GM12878 (cell line): ENCODE measurements around the gene AKR1A1. TPM values are rescaled to one million over a fixed set of nuclear protein-coding genes. Genes with fewer than 3 reads are reported as not detected.

ENCODE experiments used
- ATAC-seq: fragments of 200-7000 bp; cut with Tn5 transposase; 3 replicates; pipeline ENCODE4 v1.9.1; 2020; ENCODE audit warnings: mild to moderate bottlenecking, moderate library complexity
- BruUV-seq: library from RNA; stranded (reverse); fragments of 400-500 nt; replicated peaks from 2 replicates; lab custom pipeline; 2021; lab: Mats Ljungman, UMichigan
- CTCF ChIA-PET: fragments of 300-600 bp; sonication (Branson Sonifier 250); formaldehyde crosslinking; extraction: SDS; loops from one replicate; lab custom pipeline; 2021; ENCODE audit warnings: inconsistent platforms; lab: Yijun Ruan, JAX
- POLR2A ChIA-PET: fragments of 350-600 bp; formaldehyde crosslinking; extraction: SDS; loops from one replicate; lab custom pipeline; 2021; ENCODE audit warnings: inconsistent platforms; lab: Charles Lee
- RAD21 ChIA-PET: fragments of 300-600 bp; sonication (Branson Sonifier 250); formaldehyde crosslinking; loops from one replicate; lab custom pipeline; 2023; ENCODE audit warnings: antibody characterized with exemption; ENCODE audit not compliant: unreplicated experiment; lab: Charles Lee
- SMC1A ChIA-PET: fragments of 300-600 bp; sonication (Branson Sonifier 250); formaldehyde crosslinking; loops from one replicate; lab custom pipeline; 2023; ENCODE audit not compliant: unreplicated experiment, uncharacterized antibody; lab: Charles Lee
- DNase-seq: peaks from one replicate; pipeline ENCODE4 v3.0.0-alpha.2; 2011; ENCODE audit warnings: low read depth, low spot score
- FAIRE-seq: peaks from 3 replicates; lab custom pipeline; 2011; peaks lifted over from hg19 to GRCh38; lab: Jason Lieb, UNC
- H2AFZ ChIP-seq: 2 replicates; pipeline ENCODE4 v1.6.0; 2011; ENCODE audit warnings: low read depth, low read length, control low read depth; ENCODE audit not compliant: control insufficient read depth
- H3K27ac ChIP-seq: 2 replicates; pipeline ENCODE4 v1.5.1; 2011; ENCODE audit warnings: control low read depth; ENCODE audit not compliant: control insufficient read depth, insufficient read depth
- H3K27me3 ChIP-seq, 2 experiments: replicated peaks in 1 of 2; 2 replicates each; pipeline versions ENCODE4 v1.6.0 to v1.6.1; 2011; ENCODE audit warnings: low read length in 1 of 2; ENCODE audit not compliant: control insufficient read depth in 2 of 2, insufficient read depth in 2 of 2
- H3K36me3 ChIP-seq, 2 experiments: 2 replicates each; pipeline ENCODE4 v1.5.1; 2011; ENCODE audit warnings: low read length in 1 of 2; ENCODE audit not compliant: control insufficient read depth in 2 of 2, insufficient read depth in 2 of 2
- H3K4me1 ChIP-seq: 2 replicates; pipeline ENCODE4 v1.6.1; 2011; ENCODE audit warnings: mild to moderate bottlenecking, low read length, moderate library complexity, mixed read lengths; ENCODE audit not compliant: control insufficient read depth, insufficient read depth
- H3K4me2 ChIP-seq: 2 replicates; pipeline ENCODE4 v1.6.0; 2011; ENCODE audit warnings: control low read depth; ENCODE audit not compliant: control insufficient read depth, insufficient read depth
- H3K4me3 ChIP-seq: fragments of 200-600 bp; sonication (generic); 2 replicates; pipeline ENCODE4 v1.5.1; 2016
- H3K79me2 ChIP-seq: 2 replicates; pipeline ENCODE4 v1.6.0; 2011; ENCODE audit warnings: low read length; ENCODE audit not compliant: control insufficient read depth, insufficient read depth
- H3K9ac ChIP-seq: 2 replicates; pipeline ENCODE4 v1.8.0; 2011; ENCODE audit warnings: low read length, control low read depth, mixed read lengths; ENCODE audit not compliant: control insufficient read depth, insufficient read depth
- H3K9me3 ChIP-seq: replicated peaks from 3 replicates; pipeline ENCODE4 v1.5.1; 2011; ENCODE audit warnings: mild to moderate bottlenecking, low read length; ENCODE audit not compliant: control insufficient read depth, insufficient read depth
- H4K20me1 ChIP-seq: 2 replicates; pipeline ENCODE4 v1.6.0; 2011; ENCODE audit not compliant: control insufficient read depth, insufficient read depth
- ASH2L ChIP-seq: fragments of 300-600, 200-600 bp; sonication (generic); IDR thresholded peaks from 2 replicates; pipeline ENCODE4 v1.6.1; 2017; ENCODE audit warnings: low read depth, mild to moderate bottlenecking, borderline replicate concordance
- CTCF ChIP-seq, 3 experiments: IDR thresholded peaks in 2 of 3; conservative IDR thresholded peaks in 1 of 3; 2 replicates each; pipeline ENCODE4 v1.5.1; 2011; ENCODE audit warnings: low read depth in 3 of 3, low read length in 3 of 3, mild to moderate bottlenecking in 3 of 3, control low read depth in 2 of 3, moderate library complexity in 2 of 3, inconsistent platforms in 1 of 3, mixed read lengths in 1 of 3; ENCODE audit not compliant: control insufficient read depth in 2 of 3, insufficient read depth in 1 of 3; ENCODE audit errors: extremely low read depth in 1 of 3
- CUX1 ChIP-seq: IDR thresholded peaks from 2 replicates; pipeline ENCODE4 v1.6.1; 2012; ENCODE audit warnings: improper control_type of control experiment, low read depth, low read length; ENCODE audit not compliant: insufficient replicate concordance
- EGR1 ChIP-seq, 2 experiments: IDR thresholded peaks; 1 replicate in 1 of 2; 2 replicates in 1 of 2; pipeline ENCODE4 v1.6.1; 2011 to 2012; ENCODE audit warnings: low read depth in 2 of 2, low read length in 2 of 2, borderline replicate concordance in 1 of 2, mild to moderate bottlenecking in 1 of 2, moderate library complexity in 1 of 2
- EZH2 ChIP-seq: IDR thresholded peaks from 2 replicates; pipeline ENCODE4 v1.6.1; 2012; ENCODE audit warnings: low read depth, mild to moderate bottlenecking, control low read depth, inconsistent platforms, low read length, borderline replicate concordance; ENCODE audit not compliant: control insufficient read depth
- MEF2A ChIP-seq: IDR thresholded peaks from 2 replicates; pipeline ENCODE4 v1.6.1; 2011; ENCODE audit warnings: low read depth, mild to moderate bottlenecking, low read length, moderate library complexity; ENCODE audit not compliant: insufficient read depth
- MYB ChIP-seq: fragments of 150-350 bp; IDR thresholded peaks from 2 replicates; pipeline ENCODE4 v1.6.1; 2014; ENCODE audit warnings: mild to moderate bottlenecking, low read depth, low read length, borderline replicate concordance
- NR2F1 ChIP-seq: fragments of 450-650 bp; conservative IDR thresholded peaks from 2 replicates; pipeline ENCODE4 v1.6.1; 2017; ENCODE audit warnings: mild to moderate bottlenecking
- POLR2AphosphoS2 ChIP-seq: IDR thresholded peaks from 2 replicates; pipeline ENCODE4 v1.6.1; 2011; ENCODE audit warnings: low read depth, mild to moderate bottlenecking, low read length, improper control_type of control experiment, moderate library complexity
- RAD21 ChIP-seq: IDR thresholded peaks from 2 replicates; pipeline ENCODE4 v1.6.1; 2011; ENCODE audit warnings: mild to moderate bottlenecking, low read depth, low read length, moderate library complexity; ENCODE audit not compliant: insufficient read depth
- SIX5 ChIP-seq: IDR thresholded peaks from 2 replicates; pipeline ENCODE4 v1.6.1; 2011; ENCODE audit warnings: mild to moderate bottlenecking, low read depth, low read length, moderate library complexity; ENCODE audit not compliant: severe bottlenecking
- USF1 ChIP-seq: IDR thresholded peaks from 2 replicates; pipeline ENCODE4 v1.6.1; 2011; ENCODE audit warnings: borderline replicate concordance, low read depth, mild to moderate bottlenecking, moderate library complexity, mixed read lengths, low read length; ENCODE audit not compliant: insufficient read depth; ENCODE audit errors: extremely low read length
- WGBS: methylation state at CpG from one replicate; pipeline ENCODE4 v1.1.6; 2016; ENCODE audit warnings: low lambda C conversion rate; ENCODE audit not compliant: insufficient replicate concordance, insufficient coverage; ENCODE audit errors: missing lambda C conversion rate; 5-methylcytosine and 5-hydroxymethylcytosine counted together
- in situ Hi-C: fragments of 300-500 bp; cut with MboI; formaldehyde crosslinking; loops from 9 replicates; pipeline ENCODE4 v1.14.3; 2018; ENCODE audit warnings: mixed read lengths
- intact Hi-C: fragments of 100-400 bp; cut with micrococcal nuclease; formaldehyde crosslinking; loops from one replicate; pipeline ENCODE4 v1.14.2; 2022; ENCODE audit not compliant: unreplicated experiment
- polyA plus RNA-seq, 11 experiments: library from polyadenylated mRNA; depleted of rRNA in 4 of 11; unstranded in 6 of 11; stranded (reverse) in 5 of 11; fragments of >200 nt; fragmentation: Nextera tagmentation in 4 of 11; fragmentation: Illumina TruSeq in 1 of 11; extraction: Ambion mirVana in 4 of 11; extraction: Trizol in 1 of 11; gene quantifications; 1 replicate in 1 of 11; 2 replicates in 10 of 11; pipeline versions ENCODE4 v1.2.1 to v1.2.3, GENCODE V29; 2011 to 2016; ENCODE audit warnings: inconsistent platforms in 2 of 11, missing spikeins in 2 of 11, low read depth in 1 of 11
- total RNA-seq, 4 experiments: library from RNA; depleted of rRNA in 3 of 4; stranded (reverse); fragments of >200 nt in 3 of 4; fragmentation: Illumina TruSeq in 1 of 4; extraction: Trizol in 1 of 4; gene quantifications; 2 replicates each; pipeline versions ENCODE4 v1.2.1 to v1.2.3, GENCODE V29; 2013 to 2021

Gene AKR1A1
- total and polyA plus RNA-seq, 10 of the 15 experiments (the other 5 are each of a cell fraction or from before 2014, with no cell fraction given) = 187 to 335 (median 241) TPM

GRCh38 chr1:45573231-45573804 is 22.7 kb downstream of the AKR1A1 start:
- Histone ChIP-seq H3K9ac (no peak overlapping the region), H3K4me1 (no peaks in the 10 kb centered on the region), H3K27ac (no peak overlapping the region), H2AFZ (no peak overlapping the region), H3K79me2 (no peaks in the 10 kb centered on the region), H3K9me3 (no peaks in the 10 kb centered on the region), H3K27me3 (no peaks in the 10 kb centered on the region), H3K4me3 (no peak overlapping the region), H4K20me1 (no peaks in the 10 kb centered on the region), H3K36me3 (peaks cover 9 to 14% of the 10 kb centered on the region in 2 experiments; a peak in 3 of 4 replicates), H3K4me2 (no peak overlapping the region)
- SMC1A ChIA-PET = interaction anchor here (1.0 to 8.7 kb wide), 6 partner anchors 9 to 73 kb away, joined by 3 to 114 read pairs (median 41); partner anchors contain the start of genes CCDC163 and MMACHC
- POLR2A ChIA-PET = interaction anchor here (1.3 kb wide), 1 partner anchor 9 kb away, joined by 3 read pairs; no protein-coding TSS in a partner anchor
- ATAC-seq (no peak), FAIRE-seq (no peak), DNase-seq (no peak)
- 81% methylated on average over 3 of the region's 3 CpGs for WGBS
- in situ Hi-C loops = no loop called here
- intact Hi-C loops = loop anchor here (5.0 kb wide), 1 partner anchor 211 kb away; no protein-coding TSS in a partner anchor
- BruUV-seq = no TSS peak
- CTCF ChIA-PET = interaction anchor here (0.6 to 11.0 kb wide), 8 partner anchors 10 to 233 kb away, joined by 3 to 212 read pairs (median 6); partner anchors contain the start of genes CCDC163 and MMACHC
- RAD21 ChIA-PET = interaction anchor here (1.0 to 6.0 kb wide), 2 partner anchors 8 to 80 kb away, joined by 3 to 41 read pairs; partner anchors contain the start of gene NASP
- 0 out of 2 replicates have a peak, but pooled peaks have one; percentile 37 for TF ChIP-seq RAD21
- TF ChIP-seq ASH2L = no peak
- TF ChIP-seq EZH2 = no peak
- no peak for TF ChIP-seq CUX1
- no peak for TF ChIP-seq MEF2A
- TF ChIP-seq MYB = no peak
- TF ChIP-seq CTCF (IDR thresholded peaks at IDR 0.05 in 2 of 3, conservative IDR thresholded peaks at IDR 0.05 in 1 of 3; ENCODE audit: control insufficient read depth in 2 of 3, extremely low read depth in 1 of 3, insufficient read depth in 1 of 3, low read depth in 3 of 3, low read length in 3 of 3) = peak; percentile 7 to 31 (median 31); a peak in 4 of 6 replicates
- TF ChIP-seq POLR2AphosphoS2 = no peak
- no peak for TF ChIP-seq USF1
- TF ChIP-seq SIX5 = no peak
- no peak for TF ChIP-seq EGR1 (IDR thresholded peaks at IDR 0.05; ENCODE audit: borderline replicate concordance in 1 of 2, low read depth in 2 of 2, low read length in 2 of 2)
- no peak for TF ChIP-seq NR2F1
